IPS-15b (cell line): ENCODE data around the gene ATP5F1C.

ENCODE experiments used
- H3K27me3 ChIP-seq: one replicate; pipeline ENCODE4 v1.6.1; 2013; ENCODE audit warnings: low read length; ENCODE audit not compliant: control insufficient read depth, insufficient read depth
- H3K36me3 ChIP-seq: one replicate; pipeline ENCODE4 v1.6.1; 2013; ENCODE audit warnings: low read length; ENCODE audit not compliant: control insufficient read depth, insufficient read depth
- H3K4me1 ChIP-seq: one replicate; pipeline ENCODE4 v1.6.1; 2013; ENCODE audit warnings: mild to moderate bottlenecking, low read length; ENCODE audit not compliant: control insufficient read depth, insufficient read depth
- H3K4me3 ChIP-seq: one replicate; pipeline ENCODE4 v1.5.1; 2013; ENCODE audit warnings: low read depth, low read length
- H3K9ac ChIP-seq: one replicate; pipeline ENCODE4 v1.6.1; 2013; ENCODE audit warnings: low read depth, mild to moderate bottlenecking, low read length
- H3K9me3 ChIP-seq: one replicate; pipeline ENCODE4 v1.6.1; 2013; ENCODE audit warnings: mild to moderate bottlenecking, low read length; ENCODE audit not compliant: control insufficient read depth, insufficient read depth

The ATP5F1C gene

DNA sequence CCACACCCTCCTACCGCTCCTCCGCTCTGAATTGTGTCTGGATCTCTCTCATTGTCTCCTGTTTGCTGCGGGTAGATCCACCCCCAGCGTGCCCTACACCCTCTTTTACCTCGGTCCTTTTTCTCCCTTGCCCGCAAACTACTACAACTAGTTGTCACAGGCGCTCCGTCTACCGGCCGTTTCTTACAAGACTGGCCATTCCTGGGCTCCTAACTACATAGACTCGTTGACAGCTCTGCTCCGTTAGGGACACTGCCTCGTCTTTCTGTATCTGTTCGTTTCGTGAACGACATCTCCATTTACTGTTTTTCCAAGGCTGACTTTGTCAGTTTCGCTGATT, 31.1 kb downstream of the ATP5F1C start:
- Histone ChIP-seq H3K9me3 (no peaks in the 10 kb centered on the region), H3K9ac (peak overlapping the region; percentile 83), H3K36me3 (no peaks in the 10 kb centered on the region), H3K4me1 (peaks cover 3% of the 10 kb centered on the region), H3K4me3 (peak overlapping the region; percentile 87), H3K27me3 (peaks cover 2% of the 10 kb centered on the region)

DNA sequence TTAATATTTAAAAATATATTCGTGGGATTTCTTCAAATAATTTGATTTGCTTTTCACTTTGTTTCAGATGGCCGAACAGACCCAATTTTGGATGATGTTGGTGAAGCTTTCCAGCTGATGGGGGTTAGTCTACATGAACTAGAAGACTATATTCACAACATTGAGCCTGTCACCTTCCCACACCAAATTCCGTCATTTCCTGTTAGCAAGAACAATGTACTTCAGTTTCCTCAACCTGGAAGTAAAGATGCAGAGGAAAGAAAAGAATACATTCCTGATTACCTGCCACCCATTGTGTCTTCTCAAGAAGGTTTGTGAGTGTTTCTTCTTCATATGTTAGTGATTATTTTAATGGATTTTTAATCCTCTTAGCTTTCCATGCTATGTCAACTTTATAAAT, 36.3 kb downstream of the ATP5F1C start:
- H3K4me3 ChIP-seq, result no peak overlapping the region
- H3K36me3 ChIP-seq, result peaks cover 7% of the 10 kb centered on the region
- H3K27me3 ChIP-seq, result no peaks in the 10 kb centered on the region
- H3K4me1 ChIP-seq, result peaks cover 3% of the 10 kb centered on the region
- no peaks in the 10 kb centered on the region for H3K9me3 ChIP-seq
- no peak overlapping the region for H3K9ac ChIP-seq

DNA sequence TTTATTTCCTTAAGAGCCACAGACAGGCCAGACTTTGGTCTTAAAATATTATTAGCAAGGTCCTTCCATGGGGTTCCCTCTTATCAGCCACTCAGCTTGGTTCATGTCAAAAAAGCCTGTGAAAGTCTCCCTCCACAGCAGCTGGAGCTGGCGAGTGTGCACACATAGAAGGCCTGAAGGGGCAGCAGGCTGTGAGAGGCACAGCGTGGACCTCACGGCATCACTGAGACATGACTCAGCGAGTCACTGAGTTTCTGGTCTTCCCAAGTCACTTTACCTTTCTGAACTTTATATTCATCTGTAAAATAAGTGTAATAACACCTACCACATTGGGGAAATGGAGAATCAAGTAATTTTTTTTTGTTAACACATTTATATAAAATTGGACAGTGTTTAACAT, 39.0 kb downstream of the ATP5F1C start:
- no peak overlapping the region for H3K4me3 ChIP-seq
- H3K4me1 ChIP-seq, result peaks cover 5% of the 10 kb centered on the region
- no peak overlapping the region for H3K9ac ChIP-seq
- no peaks in the 10 kb centered on the region for H3K27me3 ChIP-seq
- H3K9me3 ChIP-seq, result no peaks in the 10 kb centered on the region
- H3K36me3 ChIP-seq, result peaks cover 7% of the 10 kb centered on the region

DNA sequence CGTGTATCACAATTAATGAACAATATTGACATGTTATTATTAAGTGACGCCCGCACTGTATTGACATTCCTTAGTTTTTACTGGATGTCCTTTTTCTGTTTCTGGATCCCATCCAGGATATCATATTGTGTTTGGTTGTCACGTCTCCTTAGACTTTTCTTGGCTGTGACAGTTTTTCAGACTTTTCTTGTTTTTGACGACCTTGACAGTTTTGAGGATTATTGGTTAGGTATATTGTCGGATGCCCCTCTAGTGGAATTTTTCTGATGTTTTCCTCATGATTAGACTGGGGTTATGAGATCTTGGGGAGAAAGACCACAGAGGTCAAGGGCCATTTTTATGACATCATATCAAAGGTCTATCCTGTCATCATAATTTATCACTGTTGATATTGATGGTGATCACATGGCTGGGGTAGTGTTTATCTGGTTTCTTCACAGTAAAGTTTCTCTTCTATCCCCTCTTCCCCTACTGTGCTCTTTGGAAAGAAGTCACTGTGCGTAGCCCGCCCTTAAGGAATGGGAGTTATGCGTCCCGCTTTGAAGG, 41.4 kb downstream of the ATP5F1C start:
- Histone ChIP-seq H3K36me3 (peaks cover 7% of the 10 kb centered on the region), H3K4me3 (no peak overlapping the region), H3K9me3 (no peaks in the 10 kb centered on the region), H3K4me1 (peaks cover 5% of the 10 kb centered on the region), H3K9ac (no peak overlapping the region), H3K27me3 (no peaks in the 10 kb centered on the region)

DNA sequence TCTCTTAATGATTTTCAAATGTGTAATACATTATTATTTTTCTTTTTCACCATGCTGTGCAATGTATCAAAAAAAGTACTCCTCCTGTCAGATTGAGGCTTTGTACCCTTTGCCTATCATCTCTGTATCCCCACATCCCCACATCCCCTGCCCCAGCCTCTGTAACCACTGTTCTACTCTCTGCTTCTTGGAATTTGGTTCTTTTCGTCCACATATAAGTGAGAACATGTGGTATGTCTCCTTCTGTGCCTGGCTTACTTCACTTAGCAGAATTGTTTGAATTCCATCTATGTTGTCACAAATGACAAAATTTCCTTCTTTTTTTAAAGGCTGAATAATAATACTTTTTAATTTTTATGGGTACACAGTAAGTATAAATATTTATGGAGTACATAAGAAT, 44.1 kb downstream of the ATP5F1C start:
- Histone ChIP-seq H3K9me3 (no peaks in the 10 kb centered on the region), H3K4me3 (no peak overlapping the region), H3K36me3 (no peaks in the 10 kb centered on the region), H3K4me1 (peaks cover 5% of the 10 kb centered on the region), H3K27me3 (no peaks in the 10 kb centered on the region), H3K9ac (no peak overlapping the region)

DNA sequence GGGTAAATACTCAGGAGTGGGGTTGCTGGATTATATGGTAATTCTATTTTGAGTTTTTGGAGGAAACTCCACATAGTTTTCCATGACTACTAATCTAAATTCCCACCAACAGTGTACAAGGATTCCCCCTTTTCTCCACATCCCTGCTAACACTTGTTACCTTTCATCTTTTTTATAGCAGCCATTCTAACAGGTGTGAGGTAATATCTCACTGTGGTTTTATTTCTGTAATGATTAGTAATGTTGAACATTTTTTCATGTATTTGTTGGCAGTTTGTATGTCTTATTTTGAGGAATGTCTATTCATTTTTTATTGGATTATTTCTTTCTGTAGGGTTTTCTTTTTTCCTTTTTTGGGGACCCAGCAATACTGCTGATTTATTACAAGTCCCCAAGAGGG, 45.2 kb downstream of the ATP5F1C start:
- H3K36me3 ChIP-seq, result no peaks in the 10 kb centered on the region
- H3K9ac ChIP-seq, result no peak overlapping the region
- no peaks in the 10 kb centered on the region for H3K27me3 ChIP-seq
- peaks cover 5% of the 10 kb centered on the region for H3K4me1 ChIP-seq
- H3K4me3 ChIP-seq, result no peak overlapping the region
- H3K9me3 ChIP-seq, result no peaks in the 10 kb centered on the region

DNA sequence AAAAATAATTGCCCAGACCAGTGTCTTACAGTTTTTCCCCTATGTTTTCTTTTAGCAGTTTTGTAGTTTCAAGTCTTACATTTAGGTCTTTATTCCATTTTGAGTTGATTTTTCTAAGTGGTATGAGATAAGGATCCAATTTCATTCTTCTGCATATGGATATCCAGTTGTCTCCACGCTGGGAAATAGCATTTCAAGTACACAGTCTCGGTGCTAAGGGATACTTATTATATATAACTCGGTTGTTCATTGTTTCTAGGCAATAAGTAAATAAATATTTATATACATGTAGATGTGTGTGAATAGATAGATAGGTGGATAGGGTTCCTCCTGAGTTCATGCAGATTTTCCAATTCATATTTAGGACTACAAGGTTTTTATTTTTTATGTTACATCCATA, 46.3 kb downstream of the ATP5F1C start:
- Histone ChIP-seq H3K4me1 (peaks cover 5% of the 10 kb centered on the region), H3K36me3 (no peaks in the 10 kb centered on the region), H3K27me3 (no peaks in the 10 kb centered on the region), H3K9ac (no peak overlapping the region), H3K4me3 (no peak overlapping the region), H3K9me3 (no peaks in the 10 kb centered on the region)

DNA sequence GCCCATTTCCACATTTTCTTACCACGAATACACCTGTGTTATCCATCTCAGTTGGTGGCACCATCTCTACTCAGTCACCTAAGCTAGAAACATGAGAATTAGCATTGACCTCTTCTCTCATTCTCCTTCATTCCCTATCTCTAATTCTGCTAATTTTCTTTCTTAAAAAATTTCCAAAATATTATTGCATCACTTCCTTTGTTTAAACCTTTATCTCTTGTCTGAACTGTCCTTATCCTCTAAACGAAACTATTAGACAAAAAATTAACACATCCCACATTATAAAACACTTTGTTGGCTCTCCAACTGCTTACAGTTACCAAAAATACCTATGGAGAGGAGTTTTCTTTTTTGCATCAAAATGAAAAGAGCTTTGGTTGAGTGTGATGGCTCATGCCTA, 48.6 kb downstream of the ATP5F1C start:
- Histone ChIP-seq H3K9me3 (no peaks in the 10 kb centered on the region), H3K27me3 (no peaks in the 10 kb centered on the region), H3K4me1 (no peaks in the 10 kb centered on the region), H3K4me3 (no peak overlapping the region), H3K9ac (no peak overlapping the region), H3K36me3 (no peaks in the 10 kb centered on the region)

DNA sequence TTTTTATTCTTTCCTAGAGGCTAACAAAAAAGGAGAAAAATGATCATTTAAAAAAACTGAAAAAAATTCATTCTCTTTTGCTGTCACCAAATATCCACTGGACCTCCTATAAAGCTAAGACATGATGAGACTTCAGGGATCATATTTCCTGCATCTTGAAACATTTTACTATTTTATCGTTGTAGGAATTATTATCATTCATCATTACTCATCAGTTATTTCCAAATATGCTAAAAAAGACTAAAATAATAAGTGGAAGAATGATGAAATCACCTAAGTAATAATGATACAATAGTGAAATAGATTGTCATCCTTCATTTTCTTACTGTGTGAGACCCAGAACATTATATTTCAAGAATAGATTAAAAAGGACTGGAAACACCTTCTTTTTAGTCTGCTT, 58.6 kb downstream of the ATP5F1C start:
- H3K9ac ChIP-seq, result no peak overlapping the region
- no peaks in the 10 kb centered on the region for H3K9me3 ChIP-seq
- H3K4me1 ChIP-seq, result peaks cover 3% of the 10 kb centered on the region
- H3K4me3 ChIP-seq, result no peak overlapping the region
- H3K27me3 ChIP-seq, result no peaks in the 10 kb centered on the region
- H3K36me3 ChIP-seq, result no peaks in the 10 kb centered on the region

DNA sequence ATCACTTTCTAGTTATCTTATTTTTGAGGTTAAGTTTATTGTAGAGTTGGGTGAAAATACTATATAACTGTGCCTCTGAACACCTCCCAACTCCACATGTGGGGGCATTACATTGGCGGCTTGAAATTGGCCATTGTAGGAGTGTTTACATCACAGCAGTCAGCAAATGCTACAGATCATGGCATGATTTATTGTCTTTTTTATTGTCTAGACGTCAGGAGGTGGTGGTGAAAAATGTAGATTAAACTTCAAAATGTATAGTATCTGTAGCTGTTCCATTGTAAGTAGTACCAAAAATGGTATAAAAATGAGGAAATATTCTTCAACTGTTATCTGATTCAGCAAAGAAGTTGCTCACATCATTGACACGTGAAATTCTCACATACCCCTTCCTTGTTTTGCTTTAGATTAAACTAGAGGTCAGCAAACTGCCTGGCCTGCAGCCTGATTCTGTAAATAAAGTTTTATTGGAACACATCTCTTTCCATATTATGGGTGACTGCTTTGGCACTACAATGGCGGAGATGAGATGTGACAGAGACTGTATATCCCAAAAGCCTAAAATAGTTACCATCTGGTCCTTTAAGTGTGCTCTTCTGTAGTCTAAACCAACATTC, 65.4 kb downstream of the ATP5F1C start:
- Histone ChIP-seq H3K27me3 (no peaks in the 10 kb centered on the region), H3K9me3 (no peaks in the 10 kb centered on the region), H3K36me3 (no peaks in the 10 kb centered on the region), H3K4me3 (no peak overlapping the region), H3K4me1 (peaks cover 15% of the 10 kb centered on the region), H3K9ac (no peak overlapping the region)

DNA sequence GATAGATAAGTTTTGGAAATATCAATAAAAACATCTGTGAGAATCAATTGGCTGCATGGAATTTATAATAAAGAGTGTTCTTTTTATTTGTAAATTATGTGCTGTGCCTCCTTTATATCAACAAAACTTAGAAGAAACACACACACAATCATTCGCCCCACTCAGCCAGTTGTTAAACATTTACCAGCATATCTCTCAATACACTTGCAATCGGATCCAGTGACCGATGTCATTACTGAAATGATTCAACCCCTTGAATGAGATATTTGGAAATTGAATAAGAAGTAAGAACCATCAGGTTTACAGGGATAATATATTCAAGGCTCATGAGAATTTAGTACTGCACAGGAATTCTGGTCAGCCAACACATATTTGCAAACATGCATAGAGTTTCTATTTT, 65.9 kb downstream of the ATP5F1C start:
- peaks cover 12% of the 10 kb centered on the region for H3K4me1 ChIP-seq
- no peak overlapping the region for H3K4me3 ChIP-seq
- no peaks in the 10 kb centered on the region for H3K27me3 ChIP-seq
- no peak overlapping the region for H3K9ac ChIP-seq
- no peaks in the 10 kb centered on the region for H3K9me3 ChIP-seq
- no peaks in the 10 kb centered on the region for H3K36me3 ChIP-seq

DNA sequence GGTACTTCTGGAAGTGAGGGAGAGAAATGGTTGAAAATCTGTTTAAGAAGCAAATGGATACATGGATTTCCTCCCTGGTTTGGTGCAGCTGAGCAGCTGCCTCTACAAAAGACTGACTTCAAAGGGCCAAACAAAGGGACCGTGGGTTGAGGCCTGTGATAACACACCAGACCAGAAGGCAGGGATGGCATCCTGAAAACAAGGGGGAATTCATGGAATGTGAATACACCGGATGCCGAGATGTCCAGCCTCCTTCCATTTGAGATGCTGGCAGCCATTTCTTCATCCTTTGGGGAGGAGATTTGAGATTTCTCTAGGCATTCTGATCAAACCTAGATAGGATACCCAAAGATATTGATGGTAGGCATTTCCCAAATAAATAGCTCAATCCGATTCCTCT, 67.2 kb downstream of the ATP5F1C start:
- H3K9ac ChIP-seq, result no peak overlapping the region
- H3K36me3 ChIP-seq, result no peaks in the 10 kb centered on the region
- peaks cover 12% of the 10 kb centered on the region for H3K4me1 ChIP-seq
- H3K4me3 ChIP-seq, result no peak overlapping the region
- H3K27me3 ChIP-seq, result no peaks in the 10 kb centered on the region
- no peaks in the 10 kb centered on the region for H3K9me3 ChIP-seq
